T follicular helper cell (primary cell): ENCODE measurements around the gene PACS1.

ENCODE experiments used
- DNase-seq: peaks from one replicate; pipeline ENCODE4 v3.0.0-alpha.2; 2020; ENCODE audit warnings: low read depth

Gene PACS1

GRCh38 chr11:66050581-66051231, 19.4 kb upstream of the PACS1 start:
- DNase-seq: no peak

- DNase-seq: no peak
Observed at GRCh38 chr11:66051371-66051765, 18.7 kb upstream of the PACS1 start.

DNA sequence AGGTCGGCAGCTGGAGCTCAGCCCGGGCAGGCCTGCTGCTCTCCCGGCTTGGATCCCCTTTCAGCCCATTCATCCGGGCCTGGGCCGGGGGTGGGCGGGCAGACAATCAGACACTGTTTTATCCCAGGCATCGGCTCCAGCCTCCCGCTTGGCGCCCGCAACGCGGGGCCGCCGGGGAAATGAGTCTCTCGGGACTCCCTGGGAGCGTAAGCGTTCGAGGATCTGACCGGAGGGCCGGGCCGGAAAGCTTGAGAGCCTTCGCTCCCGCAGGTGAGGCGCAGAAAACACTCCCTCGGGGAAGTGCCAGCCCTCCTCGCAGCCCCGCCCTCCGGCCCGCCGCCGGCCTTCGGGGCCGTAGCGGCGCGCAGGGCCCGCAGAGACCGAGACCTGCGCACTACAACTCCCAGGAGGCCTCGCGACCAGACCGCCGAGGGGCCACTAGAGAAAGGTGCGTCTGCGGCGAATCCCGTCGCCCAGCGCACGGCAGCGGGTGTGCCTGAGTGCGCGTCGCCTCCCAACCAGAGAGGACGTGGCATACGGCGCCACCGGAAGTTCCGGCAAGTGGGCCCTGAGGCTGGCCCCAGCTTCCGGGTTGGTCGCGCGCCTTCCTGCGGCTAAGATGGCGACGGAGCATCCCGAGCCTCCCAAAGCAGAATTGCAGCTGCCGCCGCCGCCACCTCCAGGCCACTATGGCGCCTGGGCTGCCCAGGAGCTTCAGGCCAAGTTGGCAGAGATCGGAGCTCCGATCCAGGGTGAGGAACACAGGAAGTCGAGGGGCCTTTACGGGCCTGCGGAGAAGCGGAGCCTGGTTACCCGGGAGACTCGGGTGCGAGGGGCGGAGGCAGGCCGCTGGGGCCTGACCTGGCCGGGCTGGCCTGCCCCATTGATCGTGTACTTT, 18.1 kb upstream of the PACS1 start, which contains the start of gene SF3B2:
SF3B2 (plus strand) TSS at position 599 of the 898 bp plus-strand sequence; CDS start at position 620, 21 bp downstream.
- peak; percentile 92 for DNase-seq

- DNase-seq: no peak
Observed at GRCh38 chr11:66052664-66052982, 17.4 kb upstream of the PACS1 start.

DNA sequence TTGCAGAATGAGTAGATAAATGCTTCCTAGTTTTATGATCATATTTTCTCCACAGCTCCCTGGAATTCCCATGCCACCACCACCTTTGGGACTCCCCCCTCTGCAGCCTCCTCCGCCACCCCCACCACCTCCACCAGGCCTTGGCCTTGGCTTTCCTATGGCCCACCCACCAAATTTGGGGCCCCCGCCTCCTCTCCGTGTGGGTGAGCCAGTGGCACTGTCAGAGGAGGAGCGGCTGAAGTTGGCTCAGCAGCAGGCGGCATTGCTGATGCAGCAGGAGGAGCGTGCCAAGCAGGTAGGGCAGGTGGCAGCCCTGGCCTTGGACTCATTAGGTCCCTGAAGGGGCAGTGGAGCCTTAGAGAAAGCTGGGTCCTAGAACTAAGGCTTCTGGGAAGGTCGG, 15.1 kb upstream of the PACS1 start:
- no peak for DNase-seq

DNA sequence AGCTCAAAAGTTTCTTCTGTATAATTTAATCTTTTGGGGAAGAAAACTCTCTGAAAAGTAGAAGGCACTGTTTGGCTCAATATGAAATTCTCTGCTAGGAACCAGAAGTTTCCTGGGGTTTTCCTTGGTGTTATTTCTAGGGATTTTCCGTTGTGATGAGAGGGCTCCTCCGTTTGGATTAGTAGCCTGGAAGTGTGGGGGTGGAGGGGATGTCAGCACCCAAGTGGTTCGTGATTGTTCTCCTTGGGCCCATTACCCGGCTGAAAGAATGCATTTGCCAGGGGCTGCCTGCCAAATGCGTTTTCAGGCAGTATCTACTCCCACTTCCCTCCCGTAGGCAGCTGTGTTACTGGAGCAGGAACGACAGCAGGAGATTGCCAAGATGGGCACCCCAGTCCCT, 13.6 kb upstream of the PACS1 start:
- DNase-seq: no peak

DNA sequence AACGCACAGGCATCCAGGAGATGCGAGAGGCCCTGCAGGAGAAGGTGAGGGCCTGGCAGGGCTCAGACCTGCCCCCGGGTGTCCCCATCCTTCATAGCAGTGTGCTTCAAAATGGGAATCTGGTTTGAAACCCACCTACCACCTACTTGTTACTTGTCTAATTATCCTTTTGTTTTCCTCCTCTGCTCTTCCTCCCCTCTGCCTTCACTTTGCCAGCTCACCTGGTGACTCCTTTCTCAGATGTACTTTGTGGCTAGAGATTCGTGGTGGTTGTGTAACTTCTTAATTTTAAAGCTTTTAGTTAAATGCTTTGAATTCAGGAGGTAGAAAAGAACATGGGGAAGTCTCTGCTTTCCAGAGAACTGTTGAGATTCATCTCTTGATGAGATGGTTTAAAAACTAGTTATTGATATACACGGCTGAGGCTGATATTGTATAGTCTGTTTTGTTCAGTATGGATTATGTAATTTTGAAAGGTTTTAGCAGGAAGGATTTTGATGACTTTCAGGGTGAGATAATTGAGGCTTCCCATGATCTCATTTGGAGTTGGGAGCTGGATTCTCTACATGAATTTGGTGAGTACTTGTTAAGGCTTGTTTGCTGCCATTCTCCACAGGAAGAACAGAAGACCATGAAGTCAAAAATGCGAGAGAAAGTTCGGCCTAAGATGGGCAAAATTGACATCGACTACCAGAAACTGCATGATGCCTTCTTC, 9.9 kb upstream of the PACS1 start:
- no peak for DNase-seq

DNA sequence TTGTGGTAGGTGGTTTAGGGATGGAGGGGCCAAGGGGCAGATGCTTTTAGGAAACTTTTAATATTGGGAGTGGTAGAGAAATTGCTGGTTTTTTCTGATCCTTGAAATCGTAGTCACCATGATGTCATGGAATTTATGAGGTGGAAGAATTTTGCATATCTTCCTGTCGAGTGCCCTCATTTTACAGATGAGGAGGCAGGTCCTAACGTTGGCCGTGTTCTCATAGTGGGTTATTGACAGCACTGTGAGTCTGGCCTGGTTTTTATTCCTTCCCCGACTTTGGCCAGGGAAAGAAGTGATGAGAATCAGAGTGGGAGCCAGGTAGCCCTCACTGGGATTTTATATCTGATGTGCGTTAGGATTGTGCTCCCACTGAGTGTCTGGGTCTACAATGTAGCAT, 8.8 kb upstream of the PACS1 start:
- no peak for DNase-seq

- DNase-seq: no peak
Observed at GRCh38 chr11:66062408-66062807, 7.7 kb upstream of the PACS1 start.

DNA sequence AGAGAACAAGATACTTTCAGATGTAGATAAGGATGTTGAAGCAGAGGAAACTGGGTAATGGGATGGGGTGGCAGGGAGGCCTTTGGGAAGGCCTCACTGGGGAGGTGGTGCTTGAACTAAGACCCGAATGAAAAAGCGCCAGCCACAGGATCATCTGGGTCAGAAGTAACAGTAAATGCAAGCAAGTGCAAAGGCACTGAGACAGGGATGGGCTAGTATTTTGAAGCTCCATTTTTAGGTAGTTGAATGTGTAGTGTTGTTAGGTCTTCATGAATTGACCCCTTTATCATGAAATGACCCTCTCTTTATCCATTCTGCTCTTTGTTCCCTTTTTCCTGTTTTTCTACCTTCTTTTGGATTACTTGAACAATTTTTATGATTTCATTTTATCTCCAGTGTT, 6.2 kb upstream of the PACS1 start:
- DNase-seq: no peak

GRCh38 chr11:66064571-66064970, 5.5 kb upstream of the PACS1 start:
- no peak for DNase-seq

DNA sequence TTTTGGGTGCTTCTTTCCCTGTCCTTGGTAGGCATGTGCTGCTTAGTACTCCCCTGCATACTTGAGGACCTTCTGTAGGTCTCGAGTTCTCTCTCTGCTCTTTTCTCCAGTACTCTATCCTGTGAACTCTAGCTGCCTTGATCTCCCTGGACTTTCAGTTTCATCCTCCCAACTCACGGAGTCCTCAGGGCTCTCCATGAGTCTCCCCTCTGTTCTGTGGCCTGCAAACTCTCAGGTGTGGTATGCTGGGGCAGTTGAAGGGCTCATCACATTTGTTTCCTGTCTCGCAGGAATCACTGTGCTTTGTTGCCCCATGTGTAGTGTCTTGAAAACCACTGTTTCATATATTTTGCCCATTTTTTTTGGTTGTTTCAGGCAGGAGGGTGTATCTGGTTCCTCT, 3.3 kb upstream of the PACS1 start:
- DNase-seq: no peak

GRCh38 chr11:66067640-66068039, 2.4 kb upstream of the PACS1 start:
- DNase-seq: no peak

DNA sequence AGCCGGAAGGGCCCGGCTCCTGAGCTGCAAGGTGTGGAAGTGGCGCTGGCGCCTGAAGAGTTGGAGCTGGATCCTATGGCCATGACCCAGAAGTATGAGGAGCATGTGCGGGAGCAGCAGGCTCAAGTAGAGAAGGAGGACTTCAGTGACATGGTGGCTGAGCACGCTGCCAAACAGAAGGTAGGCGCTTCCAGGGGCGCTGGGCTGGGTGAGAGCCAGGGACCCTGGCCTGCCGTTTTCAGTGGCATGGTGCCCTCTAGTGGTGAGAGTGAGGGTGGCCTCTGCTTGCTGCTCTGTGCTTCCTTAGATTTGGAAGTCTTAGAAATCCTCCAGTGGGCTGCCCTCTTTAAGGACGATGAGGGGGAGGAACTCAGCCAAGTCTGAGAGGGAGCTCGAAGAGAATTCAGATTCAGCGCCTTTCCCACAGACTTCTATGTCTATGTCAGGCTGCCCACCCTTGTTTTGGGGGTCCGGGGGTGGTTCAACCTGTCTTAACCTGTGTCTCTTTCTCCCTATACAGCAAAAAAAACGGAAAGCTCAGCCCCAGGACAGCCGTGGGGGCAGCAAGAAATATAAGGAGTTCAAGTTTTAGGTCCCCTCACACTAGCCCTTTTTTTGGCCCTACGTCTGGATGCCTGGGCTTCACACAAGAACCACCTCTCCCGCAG, 1.8 kb upstream of the PACS1 start:
- DNase-seq: peak; percentile 70

DNA sequence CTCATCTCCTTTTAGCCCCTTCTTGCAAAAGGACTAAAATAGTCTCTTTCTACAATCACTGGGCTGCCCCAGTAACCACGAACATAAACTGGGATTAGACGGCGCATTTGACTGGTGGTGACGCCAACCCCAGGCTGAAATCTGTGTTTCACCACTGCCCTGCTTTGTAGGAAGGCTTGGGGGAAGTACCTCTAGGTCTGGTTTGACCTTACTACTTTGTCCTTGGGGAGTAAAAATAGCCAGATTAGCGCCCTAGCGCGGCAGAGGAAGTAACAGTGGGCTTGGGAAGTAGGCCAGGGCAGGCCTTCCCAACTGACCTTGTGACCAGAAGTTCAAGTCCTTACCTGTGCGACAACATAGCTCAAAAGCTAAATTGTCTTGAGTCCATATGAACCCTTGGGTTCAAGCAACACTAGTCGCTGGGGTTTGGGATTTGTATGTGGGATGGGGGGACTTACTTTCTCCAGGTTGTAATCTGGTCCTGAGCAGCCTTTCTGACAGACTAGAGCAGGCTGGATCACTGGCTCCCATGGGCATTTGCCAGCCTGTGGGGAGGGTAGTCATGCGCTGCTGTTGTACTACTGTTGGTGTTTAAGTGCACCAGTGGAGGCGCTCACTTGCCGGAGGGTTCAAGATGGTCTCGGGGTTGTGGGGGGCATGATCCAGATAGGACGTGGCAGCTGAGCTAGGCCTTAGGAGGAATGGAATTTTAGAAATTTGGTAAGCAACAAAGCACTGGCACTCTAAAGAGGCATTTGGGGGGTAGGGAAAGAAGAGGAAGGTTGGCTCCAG, 953 bp upstream of the PACS1 start:
- no peak for DNase-seq

GRCh38 chr11:66070604-66071380, 720 bp downstream of the PACS1 start:
- no peak for DNase-seq

GRCh38 chr11:66071381-66071801, 1.3 kb downstream of the PACS1 start:
- no peak for DNase-seq

DNA sequence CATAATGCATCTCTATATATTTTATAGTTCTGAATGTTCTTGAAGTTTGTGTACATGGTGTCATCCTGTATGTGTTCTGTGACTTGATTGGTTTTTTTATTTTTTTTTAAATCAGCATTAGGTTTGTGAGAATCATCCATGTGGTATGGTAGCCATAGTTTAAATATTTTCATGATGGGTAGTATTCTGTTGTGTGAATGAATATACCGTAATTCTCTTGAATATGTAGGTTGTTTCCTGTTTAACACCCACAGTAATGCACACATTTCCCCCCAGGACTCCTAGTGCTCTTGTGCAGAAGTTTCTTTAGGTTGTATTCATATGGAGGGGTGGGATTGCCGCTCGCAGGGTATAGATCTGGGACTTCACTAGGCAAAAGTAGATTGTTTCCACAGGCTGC, 2.0 kb downstream of the PACS1 start:
- no peak for DNase-seq

DNA sequence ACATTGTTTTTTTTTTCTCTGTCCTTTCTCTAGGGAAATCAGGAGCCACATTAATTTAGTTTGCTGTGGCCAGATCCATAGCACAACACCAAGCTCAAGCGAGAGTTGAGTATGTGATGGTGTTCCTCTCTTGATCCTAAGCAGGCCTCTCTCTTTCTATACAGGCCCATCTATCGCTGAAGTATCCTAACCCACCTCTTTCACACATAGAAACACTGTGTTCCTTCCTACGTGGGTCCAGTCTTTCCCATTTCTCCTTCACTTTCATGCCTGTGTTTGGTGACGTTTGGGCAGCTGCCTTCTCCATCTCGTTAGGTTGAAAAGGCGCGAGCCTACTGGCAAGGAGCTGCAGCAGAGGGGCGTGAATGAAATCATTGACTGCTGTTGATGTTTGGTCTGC, 2.4 kb downstream of the PACS1 start:
- DNase-seq: no peak

GRCh38 chr11:66073669-66074068, 3.6 kb downstream of the PACS1 start:
- no peak for DNase-seq

GRCh38 chr11:66075273-66075672, 5.2 kb downstream of the PACS1 start:
- DNase-seq: no peak
